Measurements from ENCODE around the gene CPTP.
A peak's percentile ranks its signal among the peaks of the same experiment; 100 is the strongest.

Gene CPTP

DNA sequence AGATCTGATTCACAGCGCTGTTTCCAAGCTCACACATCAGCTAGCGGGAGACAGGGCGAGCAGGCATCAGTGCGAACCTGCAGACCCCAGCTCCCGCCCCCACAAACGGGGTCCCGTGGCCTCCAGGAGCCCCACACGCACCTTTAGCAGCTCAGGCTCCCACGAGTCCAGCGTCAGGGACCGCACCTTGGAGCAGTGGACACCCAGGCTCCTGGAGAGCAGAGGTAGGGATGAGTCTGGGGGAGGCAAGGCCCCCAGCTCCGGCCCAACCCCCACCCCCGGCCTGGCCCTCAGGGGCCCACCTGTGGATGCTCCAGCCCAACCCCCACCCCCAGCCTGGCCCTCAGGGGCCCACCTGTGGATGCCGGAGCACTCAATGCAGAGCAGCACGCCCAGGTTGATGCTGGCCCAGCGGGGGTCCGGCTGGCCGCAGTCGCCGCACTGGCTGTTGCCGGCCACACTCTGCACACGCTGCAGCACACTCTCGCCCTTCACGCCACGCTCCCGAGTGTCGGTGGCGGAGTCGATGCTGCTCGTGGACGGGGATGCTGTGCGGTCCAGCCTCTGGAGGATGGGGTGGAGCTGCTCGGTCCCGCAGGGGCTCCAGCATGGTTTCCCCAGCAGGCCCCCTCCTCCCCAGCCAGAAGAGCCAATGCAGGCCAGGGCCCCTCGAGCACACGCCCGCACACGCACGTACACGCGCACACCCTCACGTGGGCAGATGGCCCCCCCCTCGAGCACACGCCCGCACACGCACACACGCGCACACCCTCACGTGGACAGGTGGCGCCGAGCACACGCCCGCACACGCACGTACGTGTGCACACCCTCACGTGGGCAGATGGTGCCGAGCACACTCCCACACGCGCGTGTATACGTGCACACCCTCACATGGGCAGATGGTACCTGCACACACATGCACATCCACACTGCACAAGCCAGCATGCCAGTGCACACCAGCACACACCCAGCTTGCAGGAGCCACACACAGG, 28.2 kb upstream of the CPTP start:
- DNase-seq (ENCODE audit: low read depth): no peak
- no peak for TF ChIP-seq CTCF (IDR thresholded peaks at IDR 0.05; ENCODE audit: control insufficient read depth, insufficient read depth, low read depth, low read length, missing control alignments)
- no peak overlapping the region for H3K4me3 ChIP-seq (ENCODE audit: control insufficient read depth, low read depth, low read length)

DNA sequence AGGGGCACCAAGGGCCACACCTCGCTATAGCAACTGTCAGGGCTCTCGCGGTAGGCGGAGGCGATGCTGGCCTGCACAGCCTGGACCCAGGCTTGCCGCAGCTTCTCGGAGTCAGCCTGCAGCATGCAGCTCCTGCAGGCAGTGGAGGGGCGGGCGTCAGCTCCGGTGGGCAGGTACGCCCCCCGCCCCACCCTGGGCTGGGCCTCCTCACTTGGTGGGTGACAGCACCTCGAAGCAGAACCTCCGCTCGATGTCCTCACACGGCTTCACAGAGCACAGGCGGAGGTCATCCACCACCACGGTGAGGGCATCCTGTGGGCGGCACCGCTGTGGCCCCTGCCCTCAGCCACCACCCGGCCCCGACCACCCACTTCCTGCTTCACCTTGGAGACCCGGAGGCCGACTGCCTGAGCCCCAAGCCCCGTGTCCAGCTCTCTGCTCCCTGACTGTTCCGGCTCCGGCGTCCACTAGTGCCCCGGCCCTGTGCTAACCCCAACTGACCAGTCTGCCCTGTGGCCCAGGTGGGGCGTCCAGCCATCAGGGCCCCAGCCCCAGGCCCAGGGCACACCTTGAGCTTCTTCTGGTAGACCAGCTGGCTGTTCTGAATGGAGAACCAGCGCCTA, 26.7 kb upstream of the CPTP start:
- no peak overlapping the region for H3K4me3 ChIP-seq (ENCODE audit: control insufficient read depth, low read depth, low read length)
- no peak for DNase-seq (ENCODE audit: low read depth)
- no peak for TF ChIP-seq CTCF (IDR thresholded peaks at IDR 0.05; ENCODE audit: control insufficient read depth, insufficient read depth, low read depth, low read length, missing control alignments)

DNA sequence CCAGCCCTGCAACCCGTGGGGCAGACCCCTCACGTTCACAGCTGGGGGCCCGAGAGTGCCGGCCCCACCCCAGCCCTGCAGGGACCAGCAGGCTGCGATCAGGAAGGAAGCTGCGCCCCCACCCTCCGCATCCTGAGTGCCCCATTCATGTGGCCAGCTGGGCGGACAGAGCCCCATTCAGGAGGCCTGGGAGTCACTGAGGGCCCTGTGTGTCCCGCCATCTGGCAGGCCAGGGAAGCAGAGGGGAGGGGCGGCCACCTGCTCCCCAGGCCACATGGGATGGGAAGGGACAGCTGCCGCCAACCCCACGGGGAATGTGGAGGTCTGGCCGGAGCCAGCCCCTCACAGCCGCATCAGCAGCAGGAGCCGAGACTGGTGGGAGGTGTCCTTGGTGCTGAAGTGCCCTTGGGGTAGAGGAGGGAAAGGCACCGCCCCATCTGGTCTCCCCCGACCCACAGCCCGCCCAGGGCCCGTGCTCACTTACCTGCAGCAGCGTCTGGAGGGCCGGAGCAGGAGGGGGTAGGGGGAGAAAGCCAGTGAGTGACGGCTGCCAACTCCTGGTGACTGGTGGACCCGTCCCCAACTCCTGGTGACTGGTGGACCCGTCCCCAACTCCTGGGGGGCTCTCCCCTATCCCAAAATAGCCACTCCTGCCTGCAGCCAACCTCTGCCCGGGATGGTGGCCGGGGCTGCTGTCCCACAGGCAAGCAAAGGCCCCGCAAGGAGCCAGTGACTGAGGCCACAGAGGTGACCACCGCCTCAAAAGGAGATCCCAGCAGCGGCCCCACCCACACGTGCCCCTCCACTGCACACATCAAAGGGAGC, 25.5 kb upstream of the CPTP start:
- no peak for DNase-seq (ENCODE audit: low read depth)
- H3K4me3 ChIP-seq (ENCODE audit: control insufficient read depth, low read depth, low read length): no peak overlapping the region
- no peak for TF ChIP-seq CTCF (IDR thresholded peaks at IDR 0.05; ENCODE audit: control insufficient read depth, insufficient read depth, low read depth, low read length, missing control alignments)

GRCh38 chr1:1299686-1300351, 24.8 kb upstream of the CPTP start:
- H3K4me3 ChIP-seq (ENCODE audit: control insufficient read depth, low read depth, low read length): no peak overlapping the region
- no peak for DNase-seq (ENCODE audit: low read depth)
- peak; percentile 23 for TF ChIP-seq CTCF (IDR thresholded peaks at IDR 0.05; ENCODE audit: control insufficient read depth, insufficient read depth, low read depth, low read length, missing control alignments)

DNA sequence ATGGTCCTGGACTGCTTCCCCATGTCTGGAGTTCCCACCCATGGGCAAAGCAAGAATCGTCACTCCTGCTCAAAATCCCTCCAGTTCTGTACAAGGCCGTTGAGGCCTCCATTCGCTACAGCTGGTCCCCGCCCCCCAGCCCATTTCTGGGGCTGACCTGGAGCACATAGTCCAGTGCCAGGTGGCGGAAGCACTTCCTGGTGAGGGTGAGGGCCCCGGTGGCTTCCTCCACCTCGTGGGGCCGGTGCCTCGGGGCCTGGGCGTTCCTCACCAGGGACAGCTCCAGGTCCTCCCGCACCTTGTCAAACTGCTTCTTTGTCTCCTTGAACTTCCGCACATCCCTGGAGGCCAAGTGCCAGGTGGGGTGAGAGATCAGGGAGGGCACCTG, 24.3 kb upstream of the CPTP start:
- no peak for DNase-seq (ENCODE audit: low read depth)
- TF ChIP-seq CTCF (IDR thresholded peaks at IDR 0.05; ENCODE audit: control insufficient read depth, insufficient read depth, low read depth, low read length, missing control alignments): no peak
- no peak overlapping the region for H3K4me3 ChIP-seq (ENCODE audit: control insufficient read depth, low read depth, low read length)

GRCh38 chr1:1302006-1302430, 22.6 kb upstream of the CPTP start:
- no peak for DNase-seq (ENCODE audit: low read depth)
- peak; percentile 53 for TF ChIP-seq CTCF (IDR thresholded peaks at IDR 0.05; ENCODE audit: control insufficient read depth, insufficient read depth, low read depth, low read length, missing control alignments)
- no peak overlapping the region for H3K4me3 ChIP-seq (ENCODE audit: control insufficient read depth, low read depth, low read length)
